ENCODE results near the gene ITIH5. TPM values are rescaled to one million over a fixed set of nuclear protein-coding genes. Genes with fewer than 3 reads are reported as not detected.

The ITIH5 gene
- total RNA-seq, 1 donor from 2014 or later, result 4.0 TPM

DNA sequence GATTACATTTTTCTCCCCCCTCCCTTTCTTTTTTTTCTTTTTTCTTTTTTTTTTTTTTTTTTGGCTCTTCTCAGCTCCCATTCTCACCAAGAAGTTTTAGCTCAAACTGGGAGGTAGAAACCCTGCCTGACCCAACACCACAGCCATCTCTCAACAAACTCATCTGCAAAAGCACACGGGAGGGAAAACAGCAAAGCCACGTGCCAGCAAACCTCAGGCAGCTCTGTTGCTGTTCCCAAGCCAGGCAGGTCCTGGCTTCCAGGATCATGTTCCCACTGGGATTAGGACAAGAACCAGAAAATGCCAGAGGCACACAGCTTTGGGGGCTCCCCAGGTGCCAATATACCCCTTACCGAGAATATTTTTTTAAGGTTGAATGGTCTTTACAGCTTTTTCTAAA lies 56.7 kb downstream of the ITIH5 start:
- Mint-ChIP-seq H3K4me3 (ENCODE audit: unreplicated experiment) (no peak overlapping the region), H3K36me3 (ENCODE audit: low read depth, unreplicated experiment) (no peaks in the 10 kb centered on the region), H3K4me1 (ENCODE audit: low read depth, unreplicated experiment) (no peaks in the 10 kb centered on the region), H3K27me3 (ENCODE audit: low read depth, unreplicated experiment) (peaks cover 16% of the 10 kb centered on the region), H3K9me3 (ENCODE audit: unreplicated experiment) (peaks cover 2% of the 10 kb centered on the region), H3K27ac (ENCODE audit: unreplicated experiment) (no peak overlapping the region)
- Histone ChIP-seq H3K4me1 (ENCODE audit: insufficient read depth, low read length) (no peaks in the 10 kb centered on the region), H3K27me3 (ENCODE audit: insufficient read depth, low read length) (no peaks in the 10 kb centered on the region), H4K20me1 (ENCODE audit: insufficient read depth, low read length) (no peaks in the 10 kb centered on the region), H3K79me2 (ENCODE audit: insufficient read depth, low read length) (no peaks in the 10 kb centered on the region), H3K9ac (ENCODE audit: low read length) (no peak overlapping the region), H3K27ac (ENCODE audit: low read depth, low read length) (no peak overlapping the region), H3K36me3 (ENCODE audit: insufficient read depth, low read length) (no peaks in the 10 kb centered on the region), H2AFZ (ENCODE audit: low read depth, low read length) (no peak overlapping the region), H3K9me3 (ENCODE audit: insufficient read depth, low read depth, low read length) (no peaks in the 10 kb centered on the region), H3K4me2 (ENCODE audit: low read length) (no peak overlapping the region), H3K4me3 (ENCODE audit: insufficient read depth, low read depth, low read length) (no peak overlapping the region)
- DNase-seq (ENCODE audit: low read depth) (no peak), FAIRE-seq (no peak)
- no peak for TF ChIP-seq EZH2 (IDR thresholded peaks at IDR 0.05; ENCODE audit: insufficient read depth, low read length)
- TF ChIP-seq, protein P1, sequence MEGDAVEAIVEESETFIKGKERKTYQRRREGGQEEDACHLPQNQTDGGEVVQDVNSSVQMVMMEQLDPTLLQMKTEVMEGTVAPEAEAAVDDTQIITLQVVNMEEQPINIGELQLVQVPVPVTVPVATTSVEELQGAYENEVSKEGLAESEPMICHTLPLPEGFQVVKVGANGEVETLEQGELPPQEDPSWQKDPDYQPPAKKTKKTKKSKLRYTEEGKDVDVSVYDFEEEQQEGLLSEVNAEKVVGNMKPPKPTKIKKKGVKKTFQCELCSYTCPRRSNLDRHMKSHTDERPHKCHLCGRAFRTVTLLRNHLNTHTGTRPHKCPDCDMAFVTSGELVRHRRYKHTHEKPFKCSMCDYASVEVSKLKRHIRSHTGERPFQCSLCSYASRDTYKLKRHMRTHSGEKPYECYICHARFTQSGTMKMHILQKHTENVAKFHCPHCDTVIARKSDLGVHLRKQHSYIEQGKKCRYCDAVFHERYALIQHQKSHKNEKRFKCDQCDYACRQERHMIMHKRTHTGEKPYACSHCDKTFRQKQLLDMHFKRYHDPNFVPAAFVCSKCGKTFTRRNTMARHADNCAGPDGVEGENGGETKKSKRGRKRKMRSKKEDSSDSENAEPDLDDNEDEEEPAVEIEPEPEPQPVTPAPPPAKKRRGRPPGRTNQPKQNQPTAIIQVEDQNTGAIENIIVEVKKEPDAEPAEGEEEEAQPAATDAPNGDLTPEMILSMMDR (IDR thresholded peaks at IDR 0.05; ENCODE audit: insufficient read depth, low read depth, low read length), result no peak

DNA sequence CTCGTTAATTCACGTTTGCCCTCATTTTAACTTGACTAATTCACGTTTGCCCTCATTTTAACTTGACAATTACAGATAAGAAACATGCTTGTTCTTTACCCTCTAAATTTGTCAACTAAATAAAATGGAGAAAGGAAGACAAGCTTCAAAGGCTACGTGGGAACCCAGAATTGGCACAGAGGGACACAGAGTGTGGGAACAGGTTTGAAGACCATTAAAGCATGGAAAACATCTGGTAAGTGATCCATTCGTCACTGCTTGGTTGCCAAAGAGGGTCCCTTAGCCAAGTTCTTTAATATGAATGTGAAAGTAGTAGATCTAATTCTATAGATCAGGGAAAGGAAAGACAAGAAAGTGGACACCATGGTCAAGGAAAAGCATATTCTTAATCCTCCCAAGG lies 57.2 kb downstream of the ITIH5 start:
- FAIRE-seq (no peak), DNase-seq (ENCODE audit: low read depth) (no peak)
- Mint-ChIP-seq H3K27ac (ENCODE audit: unreplicated experiment) (no peak overlapping the region), H3K4me1 (ENCODE audit: low read depth, unreplicated experiment) (no peaks in the 10 kb centered on the region), H3K36me3 (ENCODE audit: low read depth, unreplicated experiment) (no peaks in the 10 kb centered on the region), H3K27me3 (ENCODE audit: low read depth, unreplicated experiment) (peaks cover 17% of the 10 kb centered on the region), H3K4me3 (ENCODE audit: unreplicated experiment) (no peak overlapping the region), H3K9me3 (ENCODE audit: unreplicated experiment) (peaks cover 2% of the 10 kb centered on the region)
- Histone ChIP-seq H4K20me1 (ENCODE audit: insufficient read depth, low read length) (no peaks in the 10 kb centered on the region), H3K9me3 (ENCODE audit: insufficient read depth, low read depth, low read length) (no peaks in the 10 kb centered on the region), H3K4me3 (ENCODE audit: insufficient read depth, low read depth, low read length) (no peak overlapping the region), H2AFZ (ENCODE audit: low read depth, low read length) (no peak overlapping the region), H3K4me1 (ENCODE audit: insufficient read depth, low read length) (no peaks in the 10 kb centered on the region), H3K9ac (ENCODE audit: low read length) (no peak overlapping the region), H3K79me2 (ENCODE audit: insufficient read depth, low read length) (no peaks in the 10 kb centered on the region), H3K4me2 (ENCODE audit: low read length) (no peak overlapping the region), H3K36me3 (ENCODE audit: insufficient read depth, low read length) (no peaks in the 10 kb centered on the region), H3K27ac (ENCODE audit: low read depth, low read length) (no peak overlapping the region), H3K27me3 (ENCODE audit: insufficient read depth, low read length) (no peaks in the 10 kb centered on the region)
- TF ChIP-seq, protein P1 (IDR thresholded peaks at IDR 0.05; ENCODE audit: insufficient read depth, low read depth, low read length), result no peak
- no peak for TF ChIP-seq EZH2 (IDR thresholded peaks at IDR 0.05; ENCODE audit: insufficient read depth, low read length)

DNA sequence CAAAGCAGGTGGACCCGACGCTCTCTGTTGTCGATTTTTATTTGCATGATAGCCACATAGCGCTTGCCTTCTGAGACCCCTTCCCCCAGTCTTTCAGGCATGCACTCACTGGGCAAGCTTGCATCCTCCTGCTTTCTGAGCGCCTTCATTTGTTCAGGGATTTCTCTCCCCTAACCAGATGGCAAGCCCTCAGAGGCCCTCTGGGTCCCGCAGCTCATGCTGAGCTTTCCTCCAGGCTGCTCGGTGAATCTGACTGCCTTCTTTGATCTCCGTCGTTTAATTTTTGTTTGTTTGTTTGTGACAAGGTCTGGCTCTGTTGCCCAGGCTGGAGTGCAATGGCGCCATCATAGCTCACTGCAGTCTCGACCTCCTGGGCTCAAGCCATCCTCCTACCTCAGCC lies 58.8 kb downstream of the ITIH5 start:
- H3K4me3 Mint-ChIP-seq (ENCODE audit: unreplicated experiment), result no peak overlapping the region
- Histone ChIP-seq H3K9me3 (ENCODE audit: insufficient read depth, low read depth, low read length) (no peaks in the 10 kb centered on the region), H3K9ac (ENCODE audit: low read length) (no peak overlapping the region), H3K27me3 (ENCODE audit: insufficient read depth, low read length) (no peaks in the 10 kb centered on the region), H4K20me1 (ENCODE audit: insufficient read depth, low read length) (no peaks in the 10 kb centered on the region), H3K4me2 (ENCODE audit: low read length) (no peak overlapping the region), H3K27ac (ENCODE audit: low read depth, low read length) (no peak overlapping the region), H3K4me3 (ENCODE audit: insufficient read depth, low read depth, low read length) (no peak overlapping the region), H3K4me1 (ENCODE audit: insufficient read depth, low read length) (no peaks in the 10 kb centered on the region), H2AFZ (ENCODE audit: low read depth, low read length) (no peak overlapping the region), H3K36me3 (ENCODE audit: insufficient read depth, low read length) (no peaks in the 10 kb centered on the region), H3K79me2 (ENCODE audit: insufficient read depth, low read length) (no peaks in the 10 kb centered on the region)
- peaks cover 18% of the 10 kb centered on the region for H3K27me3 Mint-ChIP-seq (ENCODE audit: low read depth, unreplicated experiment)
- no peak overlapping the region for H3K27ac Mint-ChIP-seq (ENCODE audit: unreplicated experiment)
- no peaks in the 10 kb centered on the region for H3K4me1 Mint-ChIP-seq (ENCODE audit: low read depth, unreplicated experiment)
- peaks cover 4% of the 10 kb centered on the region for H3K9me3 Mint-ChIP-seq (ENCODE audit: unreplicated experiment)
- FAIRE-seq (no peak), DNase-seq (ENCODE audit: low read depth) (no peak)
- no peaks in the 10 kb centered on the region for H3K36me3 Mint-ChIP-seq (ENCODE audit: low read depth, unreplicated experiment)
- TF ChIP-seq, protein P1 (IDR thresholded peaks at IDR 0.05; ENCODE audit: insufficient read depth, low read depth, low read length), result no peak
- TF ChIP-seq EZH2 (IDR thresholded peaks at IDR 0.05; ENCODE audit: insufficient read depth, low read length), result no peak
